GM21576 (cell line): ENCODE results near the gene TMEM273.
A peak's percentile ranks its signal among the peaks of the same experiment; 100 is the strongest.
"Not testable (repeated sequence)": the region's sequence is repeated elsewhere in the genome, so short reads cannot be mapped to it uniquely, and the experiment has no call there.

Experiments used
- ATAC-seq: cut with Tn5 transposase; IDR thresholded peaks from one replicate; pipeline ENCODE4 v1.9.1; 2021; ENCODE audit warnings: mild to moderate bottlenecking, moderate library complexity; ENCODE audit not compliant: unreplicated experiment

TMEM273 gene

DNA sequence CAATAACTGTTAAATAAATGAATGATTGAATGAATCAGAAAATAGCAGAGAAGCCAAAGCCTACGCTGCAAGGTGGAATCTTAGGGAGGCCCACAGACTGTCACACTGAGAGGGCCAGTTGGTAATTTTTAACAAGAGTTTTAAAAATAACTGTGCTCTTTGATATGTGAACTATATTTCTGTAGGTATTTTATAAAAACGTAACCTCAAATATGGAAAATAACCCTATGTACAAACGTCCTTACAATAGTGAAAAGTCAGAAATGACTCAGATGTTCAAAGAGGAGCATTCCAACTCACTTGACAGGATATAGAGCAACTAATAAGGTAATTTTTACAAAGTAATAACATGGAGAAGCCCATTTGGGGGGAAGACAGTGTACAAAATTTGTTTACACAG is 18.9 kb upstream of the TMEM273 start:
- peak; percentile 67 for ATAC-seq

- ATAC-seq = no peak
Measured at GRCh38 chr10:49205206-49205605, 17.0 kb upstream of the TMEM273 start.

DNA sequence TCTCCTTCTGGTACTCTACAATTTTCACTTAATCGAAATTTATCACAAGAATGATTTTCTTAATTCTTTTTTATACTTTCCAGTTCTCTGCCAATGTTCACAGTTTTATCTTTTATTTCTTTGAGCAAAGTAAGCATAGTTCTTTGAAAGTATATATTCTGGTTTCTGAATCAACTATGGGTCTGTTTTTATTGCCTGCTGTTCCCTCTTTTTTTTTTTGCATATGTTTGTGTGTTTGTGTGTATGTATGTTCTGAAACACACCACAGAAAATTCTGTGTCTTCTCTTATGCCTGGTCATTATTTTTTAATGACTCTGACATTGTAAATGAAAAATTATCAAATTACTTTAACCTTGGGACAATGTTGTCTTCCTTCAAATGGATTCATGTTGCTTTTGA is 15.9 kb upstream of the TMEM273 start:
- ATAC-seq = no peak

DNA sequence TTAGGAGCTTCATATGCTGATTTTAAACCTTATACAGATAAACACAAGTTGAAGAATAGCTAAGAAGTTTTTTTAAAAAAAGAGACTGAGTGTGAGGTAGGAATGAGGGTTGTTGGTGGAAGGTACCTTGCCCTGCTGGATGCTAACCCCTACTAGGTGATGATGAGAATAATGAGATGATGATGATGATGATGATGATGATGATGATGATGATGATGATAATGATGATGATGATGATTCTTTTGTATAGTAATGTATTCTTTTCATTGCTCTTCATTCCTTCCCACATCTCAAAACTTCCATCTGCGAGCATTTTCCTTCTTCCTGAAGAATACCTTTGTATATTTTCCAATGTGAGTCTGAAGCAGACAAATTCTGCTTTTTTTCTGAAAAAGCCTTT is 14.1 kb upstream of the TMEM273 start:
- no peak for ATAC-seq

DNA sequence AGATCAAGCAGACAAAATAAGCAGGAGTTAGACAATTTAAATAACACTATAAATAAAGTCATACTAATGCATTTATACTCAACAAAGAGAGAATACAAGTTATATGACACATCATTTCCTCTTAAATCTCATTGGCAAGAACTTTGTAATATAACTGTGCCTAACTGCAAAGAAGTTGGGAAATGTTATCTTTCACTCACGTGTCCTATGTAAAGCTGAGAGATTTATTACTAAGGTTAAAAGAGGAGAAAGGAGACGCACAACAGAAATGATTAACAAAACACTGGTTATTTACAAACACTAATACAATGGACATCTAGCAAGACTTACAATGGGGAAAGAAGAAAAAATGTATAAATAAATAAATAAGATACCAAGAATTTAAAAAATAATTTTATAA is 12.7 kb upstream of the TMEM273 start:
- no peak for ATAC-seq

DNA sequence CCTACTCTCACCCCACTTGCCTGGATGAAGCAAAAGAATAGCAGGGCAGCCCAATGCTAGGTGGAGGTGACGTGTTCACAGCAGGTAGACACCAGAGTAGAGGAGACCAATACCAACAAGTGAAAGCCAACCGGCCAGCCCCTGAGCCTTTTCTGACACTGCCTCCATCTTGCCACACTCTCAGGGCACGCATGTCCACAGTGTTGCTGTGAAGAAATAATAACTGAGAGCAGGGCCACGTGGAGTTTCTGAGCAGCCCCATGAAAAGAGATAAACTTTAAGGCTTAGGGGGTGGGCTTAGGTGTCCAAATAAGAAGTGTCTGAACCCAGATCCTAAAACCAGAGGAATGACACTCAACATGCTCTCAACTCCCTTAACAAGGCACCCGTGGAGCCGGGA is 9.0 kb upstream of the TMEM273 start:
- no peak for ATAC-seq

- not testable (repeated sequence) for ATAC-seq
Measured at GRCh38 chr10:49195864-49196263, 7.7 kb upstream of the TMEM273 start.

DNA sequence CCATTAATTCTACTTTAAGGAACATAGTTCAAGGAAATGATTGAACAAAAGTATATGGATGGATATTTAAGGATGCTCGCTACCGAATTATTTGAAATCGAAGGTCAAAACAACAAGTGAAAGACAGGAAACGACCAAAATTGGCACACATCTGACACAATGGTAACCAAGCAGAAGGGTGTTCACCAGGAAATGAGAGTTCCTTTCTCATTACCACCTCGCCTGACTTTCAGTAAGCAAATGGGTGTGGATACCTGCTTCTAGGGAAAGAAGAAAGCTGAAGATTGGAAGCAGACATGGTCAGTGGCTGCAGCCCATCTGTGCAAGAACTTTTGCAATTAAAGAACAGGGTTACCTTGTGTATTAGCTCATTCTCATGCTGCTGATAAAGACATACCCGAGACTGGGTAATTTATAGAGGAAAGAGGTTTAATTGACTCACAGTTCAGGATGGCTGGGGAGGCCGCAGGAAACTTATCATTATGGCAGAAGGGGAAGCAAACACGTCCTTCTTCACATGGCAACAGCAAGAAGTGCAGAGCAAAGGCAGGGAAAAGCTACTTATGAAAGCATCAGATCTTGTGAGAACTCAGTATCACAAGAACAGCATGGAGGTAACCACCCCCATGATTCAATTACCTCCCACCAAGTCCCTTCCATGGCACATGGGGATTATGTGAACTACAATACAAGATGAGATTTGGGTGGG is 6.2 kb upstream of the TMEM273 start:
- ATAC-seq = no peak

- ATAC-seq = no peak
Measured at GRCh38 chr10:49191349-49191748, 3.2 kb upstream of the TMEM273 start.

DNA sequence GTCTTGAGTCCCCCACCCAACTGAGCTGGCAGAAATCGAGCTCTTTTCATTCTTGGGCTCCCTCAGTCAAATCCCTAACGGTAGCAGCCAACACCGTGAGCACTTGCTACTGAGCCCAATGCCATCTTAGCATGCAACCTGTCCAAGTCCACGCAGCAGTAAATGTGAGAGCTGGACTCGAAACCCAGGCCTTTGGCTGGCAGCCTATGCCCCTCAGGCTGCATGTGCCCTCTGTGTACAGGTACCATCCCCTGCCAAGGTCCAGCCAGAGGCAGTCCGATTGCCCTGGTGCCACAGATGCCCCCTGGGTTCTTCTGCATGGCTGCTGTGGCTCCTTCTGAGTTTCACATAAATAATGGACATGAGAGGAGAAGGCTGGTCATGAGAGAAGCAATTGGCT is 1.2 kb upstream of the TMEM273 start:
- no peak for ATAC-seq

GRCh38 chr10:49187044-49187484 is 1.1 kb downstream of the TMEM273 start:
- no peak for ATAC-seq

- ATAC-seq = no peak
Measured at GRCh38 chr10:49186613-49187012, 1.6 kb downstream of the TMEM273 start.

- ATAC-seq = no peak
Measured at GRCh38 chr10:49185213-49185612, 3.0 kb downstream of the TMEM273 start.

DNA sequence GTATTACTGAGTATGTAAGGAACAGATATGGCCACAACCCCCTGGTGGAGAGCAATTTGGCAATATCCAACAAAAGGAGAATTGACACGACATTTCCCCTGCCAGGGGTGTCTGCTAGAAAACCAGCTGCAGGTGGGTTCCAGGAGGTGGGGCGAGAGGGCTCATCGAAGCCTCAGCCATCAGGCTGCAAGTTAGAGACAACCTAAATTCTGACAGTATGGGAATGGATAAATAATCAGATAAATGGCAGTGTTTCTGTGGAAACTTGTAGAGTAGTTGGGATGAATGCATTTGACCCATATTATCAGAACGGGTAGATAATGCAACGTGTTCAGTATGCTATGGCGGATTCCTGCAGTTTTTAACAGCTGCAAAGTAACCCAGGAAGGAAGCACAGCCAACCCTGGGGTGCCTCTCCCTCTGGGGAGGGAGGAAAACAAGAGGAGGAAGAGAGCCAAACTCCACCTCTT is 3.5 kb downstream of the TMEM273 start:
- no peak for ATAC-seq

DNA sequence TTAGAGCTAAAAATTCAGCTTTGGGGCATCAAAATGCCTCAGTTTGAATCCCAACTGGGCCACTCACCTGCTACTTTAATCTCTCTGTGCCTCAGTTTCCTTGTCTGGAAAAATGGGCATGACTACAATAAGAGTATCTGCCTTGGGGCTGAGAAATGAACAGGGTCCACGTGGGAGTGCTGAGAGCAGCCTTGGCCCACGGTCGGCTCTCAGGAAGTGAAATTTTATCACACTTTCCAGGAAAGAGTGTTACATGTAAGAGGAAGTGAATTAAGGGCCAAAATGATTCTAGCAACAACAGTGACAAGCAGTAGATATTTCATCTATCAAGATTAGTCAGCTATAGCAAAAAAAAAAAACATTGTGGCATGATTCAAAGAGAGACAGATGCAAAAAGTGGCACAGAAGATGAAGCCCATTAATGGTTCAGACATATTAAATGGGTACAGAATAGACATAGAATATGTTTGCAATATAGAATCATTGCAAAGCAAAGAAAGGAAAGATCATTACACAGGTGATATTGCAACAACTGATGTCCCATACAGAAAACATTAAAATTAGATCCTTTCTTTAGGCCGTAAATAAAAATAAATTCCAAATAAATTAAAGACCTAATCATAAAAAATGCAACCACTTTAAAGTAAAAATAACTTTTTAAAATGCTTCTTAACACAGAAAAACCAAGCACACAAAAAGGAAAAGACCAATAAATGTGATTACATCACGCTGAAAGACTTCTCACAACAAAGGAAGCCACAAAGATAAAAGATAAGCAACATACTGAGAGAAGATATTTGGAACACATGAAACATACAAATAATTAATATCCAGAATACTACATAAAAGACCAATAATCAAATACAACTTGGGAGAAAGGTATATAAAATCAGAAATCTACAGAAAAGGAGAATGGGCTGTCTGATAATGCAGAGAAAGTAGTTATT is 4.3 kb downstream of the TMEM273 start:
- no peak for ATAC-seq

DNA sequence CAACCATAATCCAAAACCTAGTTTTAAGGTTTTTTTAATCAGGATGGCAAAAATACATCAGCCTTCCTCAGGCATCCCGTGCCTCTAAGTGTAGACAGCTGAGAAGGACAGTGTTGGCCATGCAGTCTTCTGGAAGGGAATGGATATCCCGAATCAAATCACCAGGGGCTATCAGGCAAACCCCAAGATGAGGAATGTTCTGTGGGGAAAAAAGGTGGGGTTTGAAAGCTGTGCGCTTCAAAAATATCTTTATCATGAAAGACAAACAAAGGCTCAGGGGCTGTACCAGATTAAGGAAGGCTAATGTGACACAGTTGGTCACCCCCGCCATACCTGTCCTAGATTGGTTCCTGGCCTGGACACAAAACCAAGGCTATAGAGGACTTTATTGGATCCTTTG is 5.4 kb downstream of the TMEM273 start:
- no peak for ATAC-seq

- no peak for ATAC-seq
Measured at GRCh38 chr10:49180444-49180860, 7.7 kb downstream of the TMEM273 start.

GRCh38 chr10:49179699-49180443 is 8.3 kb downstream of the TMEM273 start:
- no peak for ATAC-seq

DNA sequence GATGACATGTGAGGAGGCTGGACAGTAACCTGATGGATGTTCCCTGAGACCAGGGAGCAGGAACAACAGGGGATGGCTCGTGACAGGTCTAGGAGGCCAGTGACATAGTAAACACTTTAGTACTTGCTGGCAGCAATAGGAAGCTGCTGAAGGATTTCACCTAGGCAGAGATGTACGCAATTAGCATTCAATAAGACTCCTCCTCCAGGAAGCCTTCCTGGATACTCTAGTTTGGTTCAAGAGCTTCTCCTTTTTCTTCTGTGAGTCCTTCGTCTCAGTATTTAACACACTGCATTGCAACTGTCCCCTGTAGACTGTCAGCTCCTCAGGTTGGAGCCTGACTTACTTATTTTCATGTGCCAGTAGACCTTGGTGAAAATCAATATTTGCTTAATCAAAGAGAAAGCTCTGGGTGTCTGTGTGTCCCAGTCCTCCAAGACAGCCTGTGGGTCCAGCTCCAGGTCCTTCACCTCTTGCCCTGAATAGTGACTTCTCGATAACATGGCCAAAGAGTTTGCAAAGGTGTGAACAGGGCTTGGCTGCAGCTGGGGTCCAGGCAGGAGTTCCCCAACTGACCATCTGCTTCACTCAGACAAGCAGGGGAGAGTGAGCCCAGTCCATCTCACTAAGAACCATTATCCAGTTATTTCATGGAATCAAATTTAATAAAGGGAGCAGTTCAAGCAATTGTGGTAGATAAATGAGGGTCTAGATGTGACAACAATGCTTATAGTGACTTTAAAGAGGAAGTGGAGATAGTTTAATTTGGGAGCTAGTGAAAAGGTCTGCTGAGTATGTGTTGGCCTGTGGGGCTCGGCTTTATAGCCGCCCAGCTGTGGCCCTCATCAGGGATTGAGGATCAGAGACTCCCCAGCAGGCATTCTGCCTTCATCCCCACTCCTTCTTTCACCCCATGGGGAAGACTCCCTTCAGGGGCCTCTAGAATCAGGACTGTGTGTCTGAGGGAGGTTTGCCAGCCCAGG is 9.4 kb downstream of the TMEM273 start:
- ATAC-seq = no peak
